SH-SY5Y (cell line): Measurements from ENCODE around the gene COG3.

Source experiments
- GATA2 ChIP-seq: IDR thresholded peaks from 2 replicates; pipeline ENCODE4 v1.6.1; 2011; ENCODE audit warnings: mild to moderate bottlenecking, low read depth, low read length
- GATA3 ChIP-seq: IDR thresholded peaks from 2 replicates; pipeline ENCODE4 v1.6.1; 2011; ENCODE audit warnings: low read depth, mild to moderate bottlenecking, low read length, moderate library complexity

GRCh38 chr13:45516757-45517156 lies 52.0 kb downstream of the COG3 start:
- TF ChIP-seq GATA3 = no peak
- TF ChIP-seq GATA2 = no peak
